ENCODE data around the gene PTPRZ1.

Gene PTPRZ1

DNA sequence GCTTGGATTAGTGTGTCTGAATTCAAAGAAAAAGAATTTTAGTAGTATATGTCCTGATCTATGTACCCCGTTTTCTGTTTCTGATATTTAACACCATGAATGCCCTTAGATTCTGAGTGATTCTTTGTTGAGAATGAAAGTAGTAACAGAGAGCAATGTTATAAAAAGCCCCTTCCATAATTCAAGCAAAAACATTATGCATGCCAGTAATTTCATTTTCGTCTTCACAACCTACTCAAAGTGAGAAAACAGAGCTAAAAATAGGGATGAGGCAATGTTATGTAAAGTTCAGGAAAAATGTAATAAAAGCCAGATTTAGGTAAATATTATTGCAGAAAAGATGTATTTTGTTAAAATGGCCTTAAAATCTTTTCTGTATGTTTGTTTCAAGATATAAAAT, 28.1 kb downstream of the PTPRZ1 start:
- DNase-seq, result no peak

DNA sequence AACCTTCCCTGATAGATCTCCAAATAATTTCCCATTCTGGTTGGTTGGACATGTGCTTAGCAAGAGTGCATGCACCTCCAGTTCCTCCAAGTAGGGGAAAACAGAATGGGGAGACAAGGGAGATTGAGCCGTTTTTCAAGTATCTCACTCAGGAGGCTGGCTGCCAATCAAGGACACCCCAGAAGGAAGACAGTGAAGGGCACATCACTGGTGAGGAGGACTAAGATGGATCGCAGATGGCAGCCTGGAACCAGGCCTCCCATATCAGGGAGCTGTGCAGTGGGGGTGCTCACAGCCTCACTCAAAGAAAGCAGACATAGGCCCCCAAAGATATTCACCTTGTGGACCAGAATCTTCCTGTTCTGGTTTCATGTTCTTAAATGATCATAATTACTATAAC, 31.2 kb downstream of the PTPRZ1 start:
- no peak for DNase-seq

DNA sequence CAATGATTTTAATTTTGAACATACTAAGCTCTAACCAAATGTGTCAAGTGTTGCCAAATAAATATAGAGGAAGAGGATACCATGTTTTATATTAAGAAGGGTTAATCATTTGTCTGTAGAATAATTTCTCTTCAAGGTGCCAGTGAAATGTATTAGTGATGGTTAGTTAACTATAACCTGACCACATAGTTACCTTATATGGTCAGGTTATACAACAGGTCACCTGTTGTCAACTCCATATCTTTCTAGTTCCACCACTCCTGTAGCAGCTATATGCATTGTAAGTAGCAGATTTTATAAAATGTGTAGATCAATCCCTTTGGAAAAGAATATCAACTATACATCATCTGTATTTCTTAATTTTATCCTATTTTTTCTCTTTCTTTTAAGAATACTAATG, 35.1 kb downstream of the PTPRZ1 start:
- DNase-seq, result no peak

DNA sequence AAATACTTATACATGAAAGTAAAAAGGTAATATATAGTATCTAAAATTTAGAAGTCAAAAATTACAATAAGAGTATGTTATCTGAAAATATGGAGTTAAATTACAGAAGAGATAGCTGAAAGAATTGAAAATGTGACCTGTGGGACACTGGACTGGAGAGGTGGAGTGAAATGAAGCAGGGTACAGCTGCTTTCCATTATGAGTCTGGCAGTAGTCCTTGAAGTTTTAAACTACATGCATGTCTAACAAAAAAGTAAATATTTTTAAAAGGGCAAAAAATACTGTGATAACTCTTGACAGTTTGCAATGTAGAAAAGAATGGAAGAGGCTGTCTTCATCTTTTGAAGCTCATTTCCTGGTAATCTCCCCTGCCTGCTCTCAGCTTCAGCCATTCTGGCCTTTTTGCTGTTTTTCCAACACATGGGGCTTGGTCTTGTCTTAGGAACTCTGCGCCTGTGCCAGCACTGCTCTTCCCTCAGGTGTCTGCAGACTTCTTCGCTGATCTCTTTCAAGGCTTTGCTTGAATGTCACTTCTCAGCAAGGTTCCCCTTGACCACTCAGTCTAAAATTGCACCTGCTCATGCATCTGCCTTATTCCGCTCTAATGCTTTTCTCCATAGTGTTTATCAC, 36.9 kb downstream of the PTPRZ1 start:
- no peak for DNase-seq

DNA sequence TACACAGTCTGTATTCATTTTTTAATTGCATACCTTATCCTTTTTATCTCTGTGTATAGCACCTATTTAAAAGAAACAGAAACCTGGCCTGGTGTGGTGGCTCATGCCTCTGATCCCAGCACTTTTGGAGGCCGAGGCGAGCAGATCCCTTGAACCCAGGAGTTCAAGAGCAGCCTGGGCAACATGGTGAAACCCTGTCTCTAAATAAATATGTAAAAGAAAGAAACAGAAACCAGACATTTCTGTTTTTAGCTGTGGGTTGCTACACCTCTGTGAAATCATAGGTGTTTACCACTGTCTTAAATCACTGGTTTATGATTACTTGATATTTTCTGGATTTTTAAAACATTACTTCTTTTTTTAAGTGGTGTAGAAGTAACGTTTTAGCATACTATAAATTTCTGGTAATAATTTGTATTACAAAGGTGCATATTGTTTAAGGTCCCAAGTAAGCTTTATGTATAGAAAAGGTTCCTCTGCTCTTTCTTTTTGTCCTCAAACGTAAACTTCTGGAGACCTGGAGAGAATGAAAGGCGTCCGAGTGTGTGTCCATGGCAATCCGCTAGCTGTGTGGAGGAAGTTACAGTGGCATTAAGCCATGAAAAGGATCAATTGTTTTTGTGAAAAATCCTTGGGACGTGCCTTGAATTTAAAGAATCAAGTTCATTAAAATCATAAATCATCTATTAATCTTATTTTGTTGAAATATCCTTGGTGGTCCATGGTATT, 41.1 kb downstream of the PTPRZ1 start:
- no peak for DNase-seq

DNA sequence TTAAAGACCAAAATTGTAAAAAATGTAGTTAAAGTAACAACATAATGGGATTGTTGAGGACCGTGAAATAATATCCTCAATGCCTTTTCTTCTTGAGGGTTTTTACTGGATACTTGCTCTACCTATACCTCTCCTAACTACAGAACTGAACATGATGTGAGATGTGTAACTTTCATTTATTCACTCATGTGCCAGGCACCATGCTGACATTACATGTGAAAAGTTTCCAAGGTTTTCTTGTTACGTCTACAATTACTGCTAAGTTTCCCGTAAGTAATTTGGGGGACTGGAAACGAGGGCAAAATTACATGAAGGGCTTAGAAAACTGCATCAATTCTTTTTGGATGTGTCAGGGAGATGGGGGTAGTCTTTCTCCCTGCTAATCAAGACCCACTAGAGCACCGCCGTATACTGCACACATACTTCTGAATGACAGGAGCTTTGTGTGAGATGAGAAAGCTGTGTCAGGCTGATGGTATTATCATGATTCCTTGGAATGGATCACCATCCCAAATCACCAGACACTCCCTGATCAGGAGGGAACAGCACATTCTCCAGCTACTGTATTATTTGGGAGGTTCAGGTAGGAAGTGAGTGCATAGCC, 41.8 kb downstream of the PTPRZ1 start:
- no peak for DNase-seq

DNA sequence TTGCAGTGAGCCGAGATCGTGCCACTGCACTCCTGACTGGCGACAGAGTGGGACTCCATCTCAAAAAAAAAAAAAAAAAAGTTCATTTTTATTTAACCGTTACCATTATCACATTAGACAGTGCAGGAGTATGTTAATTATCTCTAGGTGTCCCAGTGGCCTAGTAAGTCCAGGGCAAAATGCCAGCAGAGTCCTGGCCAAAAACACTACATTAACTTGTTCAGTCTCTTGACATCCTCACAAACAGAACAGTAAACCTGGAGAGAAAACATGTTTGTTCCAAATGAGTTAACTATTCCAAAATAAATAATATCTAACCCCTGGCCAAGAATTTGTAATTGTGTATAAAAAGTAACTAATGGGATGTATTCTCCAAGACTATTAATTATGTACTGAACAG, 43.2 kb downstream of the PTPRZ1 start:
- DNase-seq, result no peak

DNA sequence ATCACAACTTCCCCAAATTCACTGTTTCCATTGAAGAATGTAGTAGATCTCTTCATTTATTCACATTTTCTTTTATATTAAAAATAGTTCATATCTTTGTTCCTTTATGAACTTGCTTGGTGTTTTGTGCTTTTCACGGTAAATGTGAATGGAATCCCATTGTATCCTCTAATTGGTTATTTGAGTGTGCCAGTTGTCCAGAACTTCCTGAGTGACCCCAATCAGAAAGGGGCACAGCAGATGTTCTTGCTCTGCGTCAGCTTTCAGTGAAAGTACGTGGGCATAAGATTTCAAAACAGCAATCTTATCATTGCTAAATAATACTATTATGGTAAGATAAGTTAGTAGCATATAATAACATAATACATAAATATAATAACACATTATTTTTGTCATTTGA, 47.0 kb downstream of the PTPRZ1 start:
- DNase-seq, result no peak

DNA sequence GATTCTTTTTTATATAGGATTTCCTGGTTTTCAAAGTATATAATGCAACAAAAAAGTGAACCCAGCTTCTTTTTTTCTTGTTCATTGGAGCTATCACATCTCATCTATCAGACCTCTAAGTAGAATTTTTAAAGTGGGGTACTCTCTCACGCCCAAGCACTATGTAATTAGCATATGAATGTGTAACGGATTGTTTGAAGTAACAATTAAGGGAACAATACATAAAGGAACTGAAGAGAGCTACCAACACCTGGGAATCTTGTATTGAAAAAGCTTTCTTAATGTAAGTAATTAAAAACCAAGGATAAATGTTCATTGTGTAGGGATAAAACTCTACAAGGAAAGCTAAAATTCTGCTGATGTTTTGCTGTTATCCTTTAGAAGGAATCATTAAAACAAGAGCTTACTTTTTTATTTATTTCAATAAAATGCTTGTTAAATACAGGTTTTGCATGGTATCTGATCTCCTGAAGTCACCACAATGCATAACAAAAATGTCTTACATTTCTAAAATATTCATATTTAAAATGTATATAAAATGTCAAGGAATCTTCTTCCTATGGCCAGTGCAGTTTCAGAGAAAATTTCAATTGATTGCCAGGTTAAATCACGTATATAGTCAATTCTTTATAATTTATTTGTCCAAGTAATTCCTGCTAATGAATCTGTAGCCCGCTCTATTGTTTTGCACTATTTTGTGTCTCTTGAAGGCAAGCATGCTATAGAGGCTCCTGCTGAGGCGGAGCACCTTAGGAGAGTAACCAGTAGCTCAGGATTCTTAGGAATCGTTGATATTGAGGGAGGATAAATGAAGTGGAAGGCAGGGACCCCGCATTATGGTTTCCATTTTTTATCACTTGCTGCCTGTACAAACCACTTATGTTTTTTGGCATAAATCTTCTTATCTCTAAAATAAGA, 51.6 kb downstream of the PTPRZ1 start:
- no peak for DNase-seq

DNA sequence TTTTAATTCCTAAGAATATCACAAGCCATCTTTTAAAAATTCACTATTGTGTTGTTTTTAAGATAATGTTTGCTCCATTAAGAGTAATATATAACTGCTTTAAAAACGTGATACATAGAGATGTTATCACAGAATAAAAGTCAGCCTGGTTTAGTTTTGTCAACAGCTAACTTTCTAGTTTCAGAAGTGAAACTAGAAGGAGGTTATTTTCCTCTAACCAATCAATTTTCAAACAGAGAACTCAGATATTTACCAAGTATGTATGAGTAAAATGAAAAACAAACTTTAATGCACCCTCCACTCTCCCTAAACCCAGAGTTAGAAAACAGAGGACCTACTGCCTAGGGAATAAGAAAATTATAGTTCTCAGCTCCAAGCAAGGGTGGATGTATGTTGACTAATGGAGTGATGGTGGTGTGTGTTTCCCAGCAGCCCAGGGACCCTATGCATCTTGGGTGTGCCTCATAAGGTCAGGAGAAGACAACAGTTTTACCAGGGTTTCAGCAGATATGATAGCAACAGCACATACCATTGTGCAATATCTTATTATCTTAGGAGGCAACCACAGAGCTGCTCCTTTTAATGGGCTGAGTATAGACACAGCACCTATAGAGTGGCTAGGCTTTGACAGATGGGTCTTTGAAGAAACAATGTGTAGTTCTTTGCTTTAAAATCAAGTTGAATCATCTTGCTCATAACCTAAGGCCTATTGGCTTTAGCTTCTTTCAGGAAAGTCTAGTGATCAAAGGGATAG, 58.4 kb downstream of the PTPRZ1 start:
- DNase-seq, result no peak

DNA sequence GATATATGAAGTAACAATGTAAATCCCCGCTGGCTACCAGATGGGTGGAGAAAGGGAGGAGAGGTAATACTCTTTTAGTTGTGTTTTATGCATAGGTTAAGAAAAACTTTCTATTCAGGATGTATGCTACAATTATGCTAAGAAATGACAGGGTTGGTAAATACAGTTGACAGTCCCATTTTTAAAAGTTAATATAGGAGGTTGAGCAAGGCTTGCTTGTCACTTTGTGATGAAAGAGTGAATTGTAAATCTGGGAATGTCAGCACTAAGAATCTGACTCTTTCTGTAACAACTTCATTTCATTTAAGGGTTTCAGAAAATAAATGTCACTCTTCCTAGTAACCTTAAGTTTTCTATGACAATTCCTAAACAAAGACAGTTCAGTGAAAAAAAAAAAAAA, 59.8 kb downstream of the PTPRZ1 start:
- no peak for DNase-seq

DNA sequence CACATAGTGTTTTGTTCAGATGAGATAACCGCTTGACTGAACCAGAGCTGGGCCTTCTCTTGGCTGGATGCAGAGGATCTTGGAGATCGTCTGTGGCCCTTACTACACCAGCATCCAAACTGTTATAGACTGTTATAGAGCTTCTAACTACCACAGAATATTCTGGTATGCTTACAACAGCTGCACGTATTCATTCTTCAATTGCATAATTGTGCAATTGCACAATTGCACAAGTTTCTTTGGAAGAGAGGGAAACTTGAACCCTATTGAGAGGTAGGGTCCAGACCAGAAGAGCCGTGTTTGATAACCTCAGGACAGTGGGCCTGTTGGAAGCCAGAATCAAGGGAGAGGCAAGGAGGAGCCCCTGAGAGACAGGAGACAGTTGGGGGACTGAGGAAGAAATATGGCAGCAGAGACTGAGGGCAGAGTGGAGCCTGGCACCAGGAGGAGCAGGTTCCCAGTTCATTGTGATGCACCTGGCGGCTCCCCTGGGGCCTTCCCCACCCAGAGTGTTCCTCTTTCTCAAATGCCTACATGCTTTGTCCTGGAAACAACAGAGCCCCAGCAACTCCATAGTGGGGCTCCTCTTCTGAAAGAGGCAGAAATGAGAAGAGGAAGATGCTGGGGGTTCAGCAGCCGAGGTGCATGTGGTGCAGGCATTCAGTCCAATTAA, 64.1 kb downstream of the PTPRZ1 start:
- no peak for DNase-seq

DNA sequence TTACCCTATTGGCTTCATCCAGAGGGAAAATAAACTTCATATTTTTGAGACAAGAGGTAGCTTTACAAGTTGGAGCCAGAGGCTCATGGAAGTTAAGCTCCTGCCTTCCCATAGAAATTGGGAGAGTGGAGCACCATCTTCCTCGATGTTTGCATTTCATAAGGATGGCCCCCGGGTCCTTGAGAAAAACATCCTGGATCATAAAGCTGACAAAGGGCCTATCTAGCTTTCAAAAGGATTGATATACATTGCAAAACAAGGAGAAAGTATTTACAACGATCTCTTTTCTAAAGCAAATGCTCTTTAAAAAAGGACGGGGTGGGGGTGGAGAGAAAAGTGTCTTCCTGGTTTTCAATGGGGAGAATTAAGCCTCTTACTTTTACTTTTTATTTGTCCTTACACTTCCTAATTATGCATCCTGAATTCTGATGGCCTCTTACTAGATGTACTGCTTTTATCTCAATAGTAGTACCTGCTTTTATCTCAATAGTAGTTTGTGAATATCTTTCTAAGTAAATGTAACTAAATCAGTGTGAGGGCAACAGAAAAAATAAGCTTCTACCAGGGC, 65.6 kb downstream of the PTPRZ1 start:
- no peak for DNase-seq

DNA sequence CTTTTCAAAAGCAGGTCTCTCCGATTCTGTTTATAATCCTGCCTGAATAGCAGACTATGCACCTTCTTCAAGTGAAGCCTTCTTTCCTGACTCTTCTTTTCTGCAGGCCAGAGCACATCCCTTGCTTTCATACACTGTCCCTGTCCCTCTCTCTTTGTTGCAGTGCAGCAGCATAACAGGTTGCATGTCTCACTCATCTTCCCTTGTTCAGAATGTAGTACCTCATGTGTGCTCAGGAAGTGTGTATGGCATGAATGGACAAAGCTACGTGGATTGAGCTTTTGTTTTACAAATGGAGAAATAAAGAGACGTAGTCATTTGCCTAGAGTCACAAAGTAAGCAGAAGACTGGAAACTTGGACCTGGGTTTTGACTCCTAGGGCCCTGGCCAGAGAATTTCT, 68.0 kb downstream of the PTPRZ1 start:
- DNase-seq, result no peak

DNA sequence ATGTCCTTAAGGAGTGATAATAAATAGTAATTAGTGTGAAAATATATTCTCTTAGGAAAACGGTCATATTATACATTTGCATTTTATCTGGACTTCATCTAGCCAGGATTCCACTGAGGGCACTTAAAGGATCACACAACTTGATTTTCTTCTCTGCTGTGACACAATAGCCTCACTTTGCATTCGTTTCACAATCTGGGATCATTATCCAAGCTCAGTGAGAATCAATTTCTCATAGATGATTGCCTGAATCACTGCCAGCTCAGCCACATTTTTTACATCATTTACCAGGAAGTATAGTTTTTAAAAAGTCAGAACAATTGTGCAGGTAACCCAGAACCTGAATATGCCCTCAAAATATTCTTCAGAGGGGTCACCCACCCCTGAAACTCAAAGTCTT, 68.9 kb downstream of the PTPRZ1 start:
- no peak for DNase-seq

DNA sequence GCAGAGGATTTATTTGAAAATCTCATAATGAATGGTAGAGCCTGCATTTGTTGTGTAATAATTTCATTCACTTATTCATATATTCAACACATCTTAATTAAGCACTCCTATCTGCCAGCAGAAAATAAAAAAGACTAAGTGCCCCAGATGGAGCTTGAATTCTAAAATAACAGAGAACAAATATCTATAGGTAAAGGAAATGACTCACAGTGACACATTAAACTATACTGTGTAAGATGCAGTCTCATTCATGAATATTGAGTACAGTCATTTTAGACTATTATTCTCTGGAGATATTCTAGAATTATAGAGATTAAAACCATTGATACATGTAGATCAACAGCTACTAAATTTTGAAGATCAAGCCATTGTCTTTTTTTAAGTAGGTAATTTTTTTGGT, 72.1 kb downstream of the PTPRZ1 start:
- no peak for DNase-seq

DNA sequence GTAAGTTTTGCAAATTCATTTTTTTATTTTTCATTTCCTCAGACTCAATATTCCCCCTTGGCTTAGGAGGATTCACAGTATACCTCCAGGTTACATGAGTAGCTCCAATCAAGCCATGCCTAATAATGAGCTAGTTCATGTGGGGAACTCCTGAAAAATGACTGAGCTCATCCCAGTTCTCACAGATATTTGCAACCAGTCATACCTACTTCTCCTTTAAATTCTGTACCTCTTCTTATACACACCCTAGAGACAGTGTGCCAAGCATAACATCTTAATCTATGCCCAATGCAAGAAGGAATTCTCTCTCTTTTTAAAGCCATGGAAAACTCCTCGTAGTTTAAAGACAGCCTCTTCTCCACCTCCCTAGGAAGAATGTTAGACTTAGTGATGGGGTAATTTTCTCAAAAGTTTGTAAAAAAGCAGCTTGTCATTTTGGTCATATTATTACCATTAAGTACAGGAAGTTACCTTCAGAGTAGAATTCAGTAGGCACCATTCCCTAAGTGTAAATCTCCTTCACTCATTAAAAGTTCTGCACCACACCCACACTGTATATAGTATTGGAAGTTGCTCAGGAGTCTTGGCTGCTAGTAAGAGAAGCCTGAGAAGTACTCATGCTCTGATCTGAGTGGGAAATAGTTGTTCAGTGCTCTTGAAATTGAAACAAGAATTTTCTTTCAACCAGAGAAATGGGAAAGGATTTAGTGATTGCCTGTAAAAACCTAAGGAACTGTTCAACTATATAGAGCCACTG, 72.7 kb downstream of the PTPRZ1 start:
- no peak for DNase-seq

DNA sequence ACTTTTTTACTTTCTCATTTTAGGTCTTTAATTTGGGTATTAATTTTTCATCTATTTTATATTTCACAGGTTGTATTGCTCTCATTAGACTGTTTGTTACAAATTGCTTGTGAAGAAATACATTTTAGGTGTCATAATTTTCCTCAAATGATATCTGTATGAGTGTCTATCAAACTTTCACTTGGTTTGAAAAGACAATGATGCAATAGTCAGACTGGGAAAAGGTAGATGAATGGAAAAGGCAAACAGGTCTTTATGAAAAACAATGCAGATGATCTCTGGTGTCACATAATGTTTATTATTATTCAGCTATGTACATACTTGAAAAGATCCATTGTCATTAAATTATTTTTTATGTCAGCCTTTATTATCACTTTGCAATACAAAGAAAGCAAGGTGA, 80.2 kb downstream of the PTPRZ1 start:
- DNase-seq, result no peak

DNA sequence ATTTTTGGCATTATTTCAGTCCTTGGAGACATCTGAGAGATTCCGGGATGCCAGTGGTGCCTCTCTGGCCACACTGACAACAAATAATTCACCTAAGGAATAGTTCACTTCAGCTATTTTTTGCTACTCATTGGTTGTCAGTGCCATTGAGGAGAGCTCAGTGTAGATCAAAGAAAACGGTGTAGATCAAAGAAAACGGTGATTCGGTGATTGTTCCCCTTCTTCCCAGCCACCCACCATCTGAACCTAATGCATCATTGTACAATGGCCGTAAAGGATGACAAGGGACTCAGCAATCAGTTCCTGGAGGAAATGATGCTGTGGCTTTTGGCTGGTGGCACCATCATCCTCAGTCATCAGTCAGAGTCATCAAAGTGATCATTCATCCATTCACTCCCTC, 80.6 kb downstream of the PTPRZ1 start:
- no peak for DNase-seq

DNA sequence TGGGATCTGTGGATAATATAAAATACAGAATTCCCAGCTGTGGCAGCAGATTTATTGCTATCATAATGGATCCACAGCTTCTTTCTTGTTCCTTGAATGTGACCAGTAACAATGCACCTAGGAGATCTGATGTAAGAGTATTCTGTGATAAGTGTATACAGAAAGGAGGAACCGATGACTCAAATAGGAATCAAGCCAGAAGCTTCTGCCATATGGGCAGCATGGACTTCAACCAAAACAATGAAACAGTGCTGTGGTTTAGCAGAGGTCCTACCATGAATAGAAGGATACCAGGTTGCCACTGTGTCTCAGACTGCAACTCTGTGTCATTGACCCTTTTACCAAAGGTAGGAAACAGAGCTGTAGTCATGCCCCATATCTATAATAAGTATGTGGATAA, 81.8 kb downstream of the PTPRZ1 start:
- DNase-seq, result no peak

DNA sequence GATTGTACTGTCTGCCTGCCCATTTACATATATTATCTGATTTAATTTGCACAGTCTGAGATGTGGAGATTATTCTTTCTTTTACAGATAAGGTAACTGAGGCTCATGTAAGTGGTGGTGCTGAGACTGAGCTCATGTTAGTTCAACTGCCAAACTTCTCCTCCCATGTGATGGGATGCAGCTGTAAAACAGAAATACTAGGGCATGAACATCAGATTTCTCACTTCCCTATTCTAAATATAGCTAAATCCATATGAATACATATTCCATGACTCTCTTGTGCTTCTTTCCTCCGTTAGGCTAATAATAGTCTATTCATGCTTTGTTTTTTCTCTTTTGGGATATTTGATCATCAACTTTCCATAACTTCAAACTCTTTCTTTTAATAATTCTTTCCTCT, 84.7 kb downstream of the PTPRZ1 start:
- no peak for DNase-seq
